HepG2 (cell line): ENCODE data around the gene KCTD15. TPM values are rescaled to one million over a fixed set of nuclear protein-coding genes. Genes with fewer than 3 reads are reported as not detected.

ENCODE experiments used
- FOXC1 ChIP-seq: sonication (generic); formaldehyde crosslinking; IDR thresholded peaks from 2 replicates; pipeline ENCODE4 v1.8.0; 2022; ENCODE audit warnings: mild to moderate bottlenecking, missing genetic modification reagents, borderline replicate concordance
- LCORL ChIP-seq, 2 experiments: fragments of 450-650 bp in 1 of 2; sonication (generic) in 1 of 2; formaldehyde crosslinking in 1 of 2; IDR thresholded peaks; 2 replicates each; pipeline versions ENCODE4 v1.5.0 to v1.6.1; 2017 to 2020; ENCODE audit warnings: antibody characterized with exemption in 1 of 2, missing genetic modification reagents in 1 of 2
- NCOA2 ChIP-seq: sonication (generic); formaldehyde crosslinking; IDR thresholded peaks from 2 replicates; pipeline ENCODE4 v1.8.0; 2022; ENCODE audit warnings: inconsistent platforms
- PATZ1 ChIP-seq: sonication (generic); formaldehyde crosslinking; IDR thresholded peaks from 2 replicates; pipeline ENCODE4 v1.4.0; 2020; ENCODE audit warnings: missing genetic modification reagents
- PHF21A ChIP-seq: sonication (generic); formaldehyde crosslinking; IDR thresholded peaks from 2 replicates; pipeline ENCODE4 v1.5.0; 2020; ENCODE audit warnings: mild to moderate bottlenecking, missing genetic modification reagents
- SNAI1 ChIP-seq: sonication (generic); formaldehyde crosslinking; IDR thresholded peaks from 2 replicates; pipeline ENCODE4 v1.5.0; 2020; ENCODE audit warnings: mild to moderate bottlenecking, missing genetic modification reagents, borderline replicate concordance
- THRA ChIP-seq: sonication (generic); formaldehyde crosslinking; IDR thresholded peaks from 2 replicates; pipeline ENCODE4 v1.4.0; 2020; ENCODE audit warnings: missing genetic modification reagents, borderline replicate concordance
- ZNF124 ChIP-seq: sonication (generic); formaldehyde crosslinking; IDR thresholded peaks from 2 replicates; pipeline ENCODE4 v1.4.0; 2020; ENCODE audit warnings: missing genetic modification reagents
- ZNF556 ChIP-seq: sonication (generic); formaldehyde crosslinking; IDR thresholded peaks from 2 replicates; pipeline ENCODE4 v1.4.0; 2020; ENCODE audit warnings: mild to moderate bottlenecking, missing genetic modification reagents, borderline replicate concordance
- ZNF766 ChIP-seq: sonication (generic); formaldehyde crosslinking; IDR thresholded peaks from 2 replicates; pipeline ENCODE4 v1.5.0; 2020; ENCODE audit warnings: missing genetic modification reagents, borderline replicate concordance
- polyA plus RNA-seq, 8 experiments: library from polyadenylated mRNA; depleted of rRNA in 3 of 8; stranded (reverse) in 7 of 8; unstranded in 1 of 8; fragments of >200 nt; fragmentation: Illumina TruSeq in 4 of 8; extraction: Trizol in 4 of 8; gene quantifications; 2 replicates each; pipeline versions ENCODE4 v1.2.1 to v1.2.3, GENCODE V29; 2011 to 2016; ENCODE audit warnings: low read depth in 4 of 8, missing spikeins in 1 of 8, mixed read lengths in 1 of 8; ENCODE audit not compliant: insufficient read depth in 1 of 8
- total RNA-seq, 5 experiments: library from RNA; depleted of rRNA; stranded (reverse); fragments of >200 nt; fragmentation: Illumina TruSeq; extraction: Trizol; gene quantifications; 2 replicates each; pipeline ENCODE4 v1.2.3, GENCODE V29; 2016; ENCODE audit warnings: low read depth in 1 of 5

KCTD15 gene
- total and polyA plus RNA-seq, 2 of the 13 experiments (the other 11 are each of a cell fraction or from before 2014, with no cell fraction given): 13.2 to 16.7 TPM

- no peak for TF ChIP-seq SNAI1 (CRISPR knock-in tag)
- TF ChIP-seq ZNF556 (CRISPR knock-in tag): no peak
- no peak for TF ChIP-seq LCORL (IDR thresholded peaks at IDR 0.05)
- no peak for TF ChIP-seq LCORL (CRISPR knock-in tag; IDR thresholded peaks at IDR 0.05)
- no peak for TF ChIP-seq NCOA2 (CRISPR knock-in tag)
- TF ChIP-seq PHF21A (CRISPR knock-in tag): no peak
- no peak for TF ChIP-seq ZNF766 (CRISPR knock-in tag)
- no peak for TF ChIP-seq PATZ1 (CRISPR knock-in tag)
- no peak for TF ChIP-seq ZNF124 (CRISPR knock-in tag)
- TF ChIP-seq FOXC1: no peak
- TF ChIP-seq THRA: no peak
- TF ChIP-seq, all 625 proteins: peak for 0
Observed at GRCh38 chr19:33751436-33751770, 45.3 kb upstream of the KCTD15 start (continued).
